ENCODE results near the gene LSM10.

DNA sequence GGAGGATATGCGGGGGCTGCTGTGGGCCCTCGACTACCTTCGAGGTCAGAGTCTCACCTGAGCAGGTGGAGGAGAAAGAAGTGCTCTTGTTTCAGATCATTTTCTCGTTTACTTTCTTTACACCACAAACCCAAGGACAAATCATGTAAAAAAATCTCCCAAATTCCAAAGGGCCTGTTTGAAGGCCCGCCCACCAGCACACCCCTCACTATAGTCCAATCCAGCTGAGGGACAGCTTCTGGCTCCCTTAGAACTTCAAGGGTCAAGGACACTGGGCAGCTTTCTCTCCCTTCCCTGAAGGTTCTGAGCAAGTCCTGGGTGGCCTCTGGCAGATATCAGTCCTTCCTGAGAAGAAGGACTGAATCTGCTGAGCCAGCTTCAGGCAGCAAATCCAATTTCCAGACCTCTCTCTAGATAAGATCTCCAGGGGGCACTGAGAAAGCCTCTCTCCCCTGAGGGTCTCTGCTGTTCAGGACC lies 17.5 kb downstream of the LSM10 start:
- TF ChIP-seq, protein P1, sequence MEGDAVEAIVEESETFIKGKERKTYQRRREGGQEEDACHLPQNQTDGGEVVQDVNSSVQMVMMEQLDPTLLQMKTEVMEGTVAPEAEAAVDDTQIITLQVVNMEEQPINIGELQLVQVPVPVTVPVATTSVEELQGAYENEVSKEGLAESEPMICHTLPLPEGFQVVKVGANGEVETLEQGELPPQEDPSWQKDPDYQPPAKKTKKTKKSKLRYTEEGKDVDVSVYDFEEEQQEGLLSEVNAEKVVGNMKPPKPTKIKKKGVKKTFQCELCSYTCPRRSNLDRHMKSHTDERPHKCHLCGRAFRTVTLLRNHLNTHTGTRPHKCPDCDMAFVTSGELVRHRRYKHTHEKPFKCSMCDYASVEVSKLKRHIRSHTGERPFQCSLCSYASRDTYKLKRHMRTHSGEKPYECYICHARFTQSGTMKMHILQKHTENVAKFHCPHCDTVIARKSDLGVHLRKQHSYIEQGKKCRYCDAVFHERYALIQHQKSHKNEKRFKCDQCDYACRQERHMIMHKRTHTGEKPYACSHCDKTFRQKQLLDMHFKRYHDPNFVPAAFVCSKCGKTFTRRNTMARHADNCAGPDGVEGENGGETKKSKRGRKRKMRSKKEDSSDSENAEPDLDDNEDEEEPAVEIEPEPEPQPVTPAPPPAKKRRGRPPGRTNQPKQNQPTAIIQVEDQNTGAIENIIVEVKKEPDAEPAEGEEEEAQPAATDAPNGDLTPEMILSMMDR (IDR thresholded peaks at IDR 0.05) = no peak
- no peak for TF ChIP-seq POLR2A (IDR thresholded peaks at IDR 0.05)

Data from heart left ventricle (tissue), 13 donors.